Subcutaneous abdominal adipose tissue (tissue), 5 donors: ENCODE results near the gene PFKP.

ENCODE experiments used
- H3K27ac ChIP-seq: one replicate; pipeline ENCODE4 v1.7.0; 2013; ENCODE audit warnings: low read depth, mild to moderate bottlenecking, inconsistent platforms, low read length, moderate library complexity
- H3K27me3 ChIP-seq, 5 donors: one replicate each; pipeline ENCODE4 v1.7.0; 2013; ENCODE audit warnings: low read length in 5 of 5, inconsistent platforms in 1 of 5; ENCODE audit not compliant: control insufficient read depth in 5 of 5, insufficient read depth in 4 of 5
- H3K36me3 ChIP-seq, 5 donors: one replicate each; pipeline ENCODE4 v1.7.0; 2013; ENCODE audit warnings: low read length in 5 of 5; ENCODE audit not compliant: control insufficient read depth in 5 of 5, insufficient read depth in 5 of 5
- H3K4me1 ChIP-seq, 5 donors: one replicate each; pipeline ENCODE4 v1.7.0; 2013; ENCODE audit warnings: low read length in 5 of 5, mild to moderate bottlenecking in 3 of 5, moderate library complexity in 1 of 5; ENCODE audit not compliant: control insufficient read depth in 5 of 5, insufficient read depth in 5 of 5
- H3K4me3 ChIP-seq, 5 donors: one replicate each; pipeline ENCODE4 v1.7.0; 2013; ENCODE audit warnings: low read length in 5 of 5, low read depth in 1 of 5
- H3K9ac ChIP-seq, 5 donors: one replicate each; pipeline ENCODE4 v1.7.0; 2013; ENCODE audit warnings: low read length in 5 of 5, mild to moderate bottlenecking in 4 of 5, moderate library complexity in 3 of 5
- H3K9me3 ChIP-seq, 5 donors: one replicate each; pipeline ENCODE4 v1.7.0; 2013; ENCODE audit warnings: low read length in 5 of 5; ENCODE audit not compliant: control insufficient read depth in 5 of 5
- donor health status: healthy.
- donor health status: healthy.
- donor health status: healthy.
- donor health status: healthy.
- donor health status: healthy.

PFKP gene

DNA sequence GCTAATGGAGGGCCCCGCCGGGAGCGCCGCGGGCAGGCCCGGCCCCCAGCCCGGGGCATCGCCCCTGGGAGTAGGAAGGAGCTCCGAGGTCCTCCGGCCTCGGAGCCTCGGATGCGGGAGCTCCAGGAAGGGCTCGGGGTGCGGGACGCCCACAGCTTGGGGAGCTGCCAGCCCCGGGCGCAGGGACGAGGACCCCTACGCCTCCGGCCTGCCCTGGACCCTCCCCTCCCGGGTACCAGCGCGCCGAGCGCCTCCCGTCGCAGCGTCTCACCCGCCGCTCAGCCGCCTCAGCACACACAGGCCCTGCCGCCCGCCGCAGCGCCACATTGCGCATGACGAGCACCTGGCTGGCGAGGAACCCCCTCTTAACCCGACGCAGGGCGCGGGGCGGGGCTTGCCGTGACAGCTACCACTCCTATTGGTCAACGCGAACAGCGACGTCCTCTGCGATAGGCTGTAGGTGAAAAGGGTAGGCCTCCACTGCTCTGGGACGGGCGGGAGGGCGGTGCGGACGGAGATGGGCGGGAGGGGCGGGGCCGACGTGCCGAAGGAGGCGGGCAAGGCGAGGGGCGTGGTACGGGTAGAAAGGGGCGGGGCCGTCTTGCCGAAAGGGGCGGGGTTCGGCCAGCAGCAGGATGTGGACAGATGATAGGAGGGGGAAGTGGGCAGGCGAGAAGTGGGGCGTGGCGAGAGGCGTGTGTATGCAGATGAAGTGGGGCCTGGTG, 105.3 kb downstream of the PFKP start, which contains the start of gene PITRM1:
Gene PITRM1 (minus strand): TSS at position 337 of the 725 bp plus-strand sequence. CDS start 10 bp downstream, at position 327.
- Histone ChIP-seq H3K9me3 (no peaks in the 10 kb centered on the region), H3K4me1 (peaks cover 0 to 25% (median 18%) of the 10 kb centered on the region in 5 donors), H3K4me3 (peak within 1 kb of the TSS; percentile 77 to 91 (median 84)), H3K27me3 (no peaks in the 10 kb centered on the region), H3K9ac (peak within 1 kb of the TSS; percentile 78 to 96 (median 84)), H3K27ac (peak within 1 kb of the TSS; percentile 81), H3K36me3 (peaks cover 0 to 24% (median 23%) of the 10 kb centered on the region in 5 donors)

DNA sequence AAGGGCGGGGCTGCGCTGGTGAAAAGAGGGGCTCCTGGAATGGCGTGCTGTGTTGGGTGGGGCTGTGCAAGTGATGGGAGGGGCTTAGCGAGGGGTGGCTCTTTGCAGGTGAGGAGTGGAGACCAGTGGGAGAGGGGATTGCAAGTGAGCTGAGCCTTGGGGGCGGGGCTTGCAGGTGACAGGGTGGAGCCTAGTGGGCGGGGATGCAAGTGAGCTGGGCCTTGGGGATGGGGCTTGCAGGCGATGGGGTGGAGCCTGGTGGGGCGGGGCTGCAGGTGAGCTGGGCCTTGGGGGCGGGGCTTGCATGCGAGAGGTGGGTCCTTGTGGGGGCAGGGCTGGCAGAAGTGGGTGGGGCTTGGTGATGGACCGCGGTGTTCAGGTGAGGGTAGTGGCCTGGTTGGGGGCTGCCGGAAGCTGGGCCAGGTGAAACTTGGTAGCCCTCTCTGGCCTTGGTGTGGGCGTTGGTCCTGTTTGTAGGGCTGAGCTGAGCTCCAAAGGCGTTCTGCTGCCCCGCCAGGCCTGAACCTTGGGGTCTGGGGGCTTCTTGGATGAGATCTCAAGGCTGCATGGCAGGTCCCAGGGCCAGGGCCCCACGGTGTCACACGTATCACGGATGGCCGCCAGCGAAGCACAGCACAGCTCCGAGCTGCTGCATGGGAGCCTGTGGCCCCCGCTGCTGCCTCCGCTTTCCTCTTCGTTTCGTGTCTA, 106.0 kb downstream of the PFKP start:
- no peak overlapping the region for H3K9ac ChIP-seq
- peak overlapping the region; percentile 59 to 73 (median 66) for H3K4me3 ChIP-seq
- no peaks in the 10 kb centered on the region for H3K27me3 ChIP-seq
- H3K4me1 ChIP-seq = peaks cover 0 to 25% (median 18%) of the 10 kb centered on the region in 5 donors
- peaks cover 0 to 17% (median 17%) of the 10 kb centered on the region in 5 donors for H3K36me3 ChIP-seq
- H3K27ac ChIP-seq = no peak overlapping the region
- no peaks in the 10 kb centered on the region for H3K9me3 ChIP-seq

DNA sequence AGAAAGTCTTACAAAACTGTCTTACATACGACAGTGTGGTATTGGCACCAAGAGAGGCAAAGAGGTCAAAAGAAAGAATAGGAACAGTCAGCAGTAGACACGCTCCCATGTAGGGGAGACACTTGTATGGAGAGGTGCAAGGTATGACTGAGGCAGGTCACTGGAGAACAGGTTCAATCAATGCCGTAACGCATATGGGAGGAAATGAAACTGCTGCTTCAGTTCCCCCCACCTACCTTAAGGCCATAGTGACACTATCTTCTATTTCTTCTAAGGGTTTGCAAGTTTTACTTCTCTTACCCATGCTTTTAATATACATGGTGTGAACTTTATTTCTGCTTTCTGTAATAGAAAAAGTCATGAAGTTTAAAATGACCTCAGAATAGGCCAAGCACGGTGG, 110.7 kb downstream of the PFKP start:
- H3K9me3 ChIP-seq = no peaks in the 10 kb centered on the region
- H3K27ac ChIP-seq = no peak overlapping the region
- H3K4me1 ChIP-seq = peaks cover 0 to 10% (median 8%) of the 10 kb centered on the region in 5 donors
- H3K9ac ChIP-seq = no peak overlapping the region
- H3K36me3 ChIP-seq = no peaks in the 10 kb centered on the region
- no peaks in the 10 kb centered on the region for H3K27me3 ChIP-seq
- no peak overlapping the region for H3K4me3 ChIP-seq

DNA sequence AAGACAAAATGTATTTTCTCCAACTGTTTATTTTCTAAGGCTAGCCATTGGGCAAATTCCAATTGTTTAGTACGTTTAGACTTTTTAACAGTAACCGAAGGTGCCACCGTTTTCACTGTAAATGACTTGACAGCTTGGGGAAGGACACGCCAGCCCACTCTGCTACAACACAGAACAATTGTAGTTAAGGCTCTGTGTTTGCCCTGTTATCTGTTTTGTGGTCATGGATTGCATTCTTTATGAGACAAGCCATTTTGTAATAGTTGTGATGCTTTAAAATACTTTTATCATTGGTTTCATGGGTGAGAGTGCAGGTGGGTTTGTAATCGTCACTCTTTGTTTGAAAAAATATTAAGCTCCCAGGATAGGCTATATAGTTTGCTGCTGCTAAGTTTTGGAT, 111.8 kb downstream of the PFKP start:
- Histone ChIP-seq H3K4me1 (no peaks in the 10 kb centered on the region), H3K27ac (no peak overlapping the region), H3K4me3 (no peak overlapping the region)

DNA sequence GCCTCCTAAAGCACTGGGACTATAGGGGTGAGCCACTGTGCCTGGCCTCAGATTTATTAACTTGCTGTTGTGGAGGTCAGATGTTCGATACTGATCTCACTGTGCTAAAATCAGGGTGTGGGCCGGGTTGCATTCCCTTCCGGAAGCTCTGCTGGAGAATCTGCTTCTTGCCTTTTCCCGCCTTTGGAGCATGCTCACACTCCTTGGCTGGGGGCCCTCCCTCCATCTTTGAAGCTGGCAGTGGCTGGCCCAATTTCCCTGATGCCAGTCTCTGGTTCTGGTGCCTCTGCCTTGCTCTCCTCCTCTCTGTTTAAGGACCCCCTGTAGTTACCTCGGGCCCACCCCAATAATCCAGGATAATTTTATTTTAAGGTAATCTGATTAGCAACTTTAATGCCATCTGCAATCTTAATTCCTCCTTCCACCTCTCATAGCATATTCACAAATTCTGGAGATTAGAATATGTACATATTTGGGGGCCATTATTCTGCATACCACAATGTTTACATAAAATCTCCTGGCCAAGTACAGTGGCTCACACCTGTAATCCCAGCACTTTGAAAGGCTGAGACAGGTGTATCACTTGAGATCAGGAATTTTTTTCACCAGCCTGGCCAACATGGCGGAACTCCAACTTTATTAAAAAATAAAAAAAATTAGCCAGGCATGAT, 113.1 kb downstream of the PFKP start:
- H3K9me3 ChIP-seq = no peaks in the 10 kb centered on the region
- H3K27me3 ChIP-seq = no peaks in the 10 kb centered on the region
- no peak overlapping the region for H3K4me3 ChIP-seq
- no peak overlapping the region for H3K27ac ChIP-seq
- no peaks in the 10 kb centered on the region for H3K4me1 ChIP-seq
- no peaks in the 10 kb centered on the region for H3K36me3 ChIP-seq
- H3K9ac ChIP-seq = no peak overlapping the region

More for the DNA sequence above, 111.8 kb downstream of the PFKP start:
- H3K9me3 ChIP-seq = no peaks in the 10 kb centered on the region
- no peaks in the 10 kb centered on the region for H3K27me3 ChIP-seq
- no peak overlapping the region for H3K9ac ChIP-seq
- H3K36me3 ChIP-seq = no peaks in the 10 kb centered on the region

DNA sequence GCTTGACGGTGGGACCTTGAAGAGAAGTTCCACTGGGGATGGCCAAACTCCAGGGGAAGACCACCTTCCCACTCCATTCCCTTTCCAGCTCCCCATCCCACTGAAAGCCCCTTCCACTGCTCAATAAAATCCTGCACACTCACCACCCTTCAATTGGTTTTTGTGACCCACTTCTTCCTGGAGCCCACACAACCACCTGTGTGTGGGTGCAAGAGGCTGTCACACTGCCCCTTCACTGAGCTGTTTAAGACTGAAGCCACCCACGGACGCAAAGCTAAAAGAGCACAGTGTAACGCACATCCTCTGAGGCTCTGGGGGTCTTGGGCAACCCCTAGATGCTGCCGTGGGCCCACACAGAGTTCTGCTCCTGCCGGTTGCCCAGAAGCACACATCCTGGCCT, 118.0 kb downstream of the PFKP start:
- H3K4me3 ChIP-seq = no peak overlapping the region
- H3K4me1 ChIP-seq = no peaks in the 10 kb centered on the region
- H3K27ac ChIP-seq = no peak overlapping the region
- no peaks in the 10 kb centered on the region for H3K9me3 ChIP-seq
- no peaks in the 10 kb centered on the region for H3K36me3 ChIP-seq
- H3K9ac ChIP-seq = no peak overlapping the region
- no peaks in the 10 kb centered on the region for H3K27me3 ChIP-seq

DNA sequence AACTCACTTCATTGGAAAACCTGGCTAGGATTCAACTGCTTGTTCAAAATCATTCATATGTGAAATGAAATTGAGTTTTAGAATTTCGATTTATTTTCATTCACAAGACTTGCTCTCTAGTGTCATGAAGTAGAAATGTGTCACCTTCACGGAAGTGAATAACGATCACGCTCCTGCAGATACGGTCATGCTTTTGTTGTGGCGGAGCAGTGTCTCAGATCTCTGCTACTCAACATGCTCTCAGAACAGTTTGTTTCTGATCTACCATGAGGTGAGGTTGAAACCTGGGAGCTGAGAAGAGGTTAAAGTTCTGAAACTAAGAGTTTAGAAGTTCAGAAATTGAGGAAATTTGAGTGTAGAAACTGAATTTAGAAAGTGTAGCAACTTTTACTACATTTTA, 119.0 kb downstream of the PFKP start:
- no peaks in the 10 kb centered on the region for H3K27me3 ChIP-seq
- H3K36me3 ChIP-seq = no peaks in the 10 kb centered on the region
- H3K4me1 ChIP-seq = no peaks in the 10 kb centered on the region
- no peak overlapping the region for H3K27ac ChIP-seq
- H3K9ac ChIP-seq = no peak overlapping the region
- no peak overlapping the region for H3K4me3 ChIP-seq
- H3K9me3 ChIP-seq = no peaks in the 10 kb centered on the region
